ENCODE results near the gene CNFN.

CNFN gene

DNA sequence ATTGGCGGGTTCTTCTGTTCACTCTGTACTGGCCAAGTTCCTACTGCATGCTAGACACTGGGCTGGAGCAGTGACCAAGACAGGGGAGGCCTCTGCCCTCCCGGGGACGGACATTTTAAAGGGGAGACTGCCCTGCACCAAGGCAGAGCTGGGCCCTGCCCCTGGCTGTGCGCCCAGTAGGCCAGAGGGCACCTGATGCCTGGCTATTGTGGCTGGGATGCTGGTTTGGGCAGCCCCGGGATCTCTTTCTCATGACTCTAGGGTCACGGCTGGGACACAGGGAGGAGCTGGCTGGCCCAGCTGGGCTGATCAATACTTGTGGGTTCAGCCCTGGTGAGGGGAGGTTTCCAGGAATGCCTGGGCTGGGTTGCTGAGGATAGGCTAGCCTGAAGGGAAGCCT is 19.4 kb upstream of the CNFN start:
- DNase-seq (ENCODE audit: low spot score): no peak

DNA sequence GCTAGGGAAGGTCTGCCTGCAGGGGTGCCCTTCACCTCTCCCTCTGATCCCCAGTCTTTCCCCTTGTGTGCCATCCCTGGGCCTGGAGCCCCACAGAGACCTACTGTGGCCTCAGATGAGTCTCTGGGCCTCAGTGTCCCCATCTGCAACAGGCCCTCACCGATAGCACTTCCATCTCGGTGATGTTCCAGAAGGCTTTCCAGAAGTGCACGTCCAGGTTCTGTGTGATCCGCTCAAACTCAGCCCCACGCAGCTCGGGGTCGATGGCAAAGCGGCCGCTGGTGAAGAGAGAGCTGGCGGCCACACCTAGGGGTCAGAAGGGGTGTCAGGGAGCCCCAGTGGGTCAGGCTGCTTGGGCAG is 17.7 kb upstream of the CNFN start:
- no peak for DNase-seq (ENCODE audit: low spot score)

DNA sequence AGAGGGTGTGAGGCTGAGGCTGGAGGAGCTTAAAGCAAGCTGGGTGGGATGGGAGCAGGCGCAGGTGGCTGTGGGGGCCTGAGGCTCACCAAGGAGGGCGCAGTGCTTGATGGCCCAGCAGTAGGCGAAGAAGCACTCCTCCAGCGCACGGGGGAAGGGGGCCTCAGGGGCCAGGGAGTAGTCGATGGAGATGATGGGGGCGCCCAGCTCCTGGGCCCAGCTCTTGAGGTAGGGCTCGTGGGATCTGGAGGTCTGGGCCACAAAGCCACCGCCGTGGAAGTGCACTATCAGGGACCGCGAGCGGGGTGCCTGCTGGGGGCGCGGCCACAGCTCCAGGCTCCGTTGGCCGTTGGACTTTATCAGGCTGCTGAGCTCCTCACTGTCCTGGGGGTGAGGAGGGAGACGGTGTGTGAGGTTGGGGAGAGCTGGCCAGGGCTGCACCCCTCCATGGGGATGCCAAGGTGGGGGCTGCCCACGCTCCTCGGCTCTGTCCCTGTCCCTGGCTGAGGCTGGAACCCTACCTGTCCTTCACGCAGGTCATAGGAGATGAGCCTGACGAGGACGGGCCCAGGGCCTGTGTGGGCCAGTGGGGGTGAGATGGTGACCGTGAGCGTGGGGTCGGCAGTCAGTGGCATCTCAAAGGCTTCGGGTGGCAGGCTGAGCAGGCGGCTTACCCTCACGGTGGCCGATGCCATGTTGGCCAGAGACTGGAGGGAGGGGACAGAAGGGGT is 17.2 kb upstream of the CNFN start:
- DNase-seq (ENCODE audit: low spot score): no peak

DNA sequence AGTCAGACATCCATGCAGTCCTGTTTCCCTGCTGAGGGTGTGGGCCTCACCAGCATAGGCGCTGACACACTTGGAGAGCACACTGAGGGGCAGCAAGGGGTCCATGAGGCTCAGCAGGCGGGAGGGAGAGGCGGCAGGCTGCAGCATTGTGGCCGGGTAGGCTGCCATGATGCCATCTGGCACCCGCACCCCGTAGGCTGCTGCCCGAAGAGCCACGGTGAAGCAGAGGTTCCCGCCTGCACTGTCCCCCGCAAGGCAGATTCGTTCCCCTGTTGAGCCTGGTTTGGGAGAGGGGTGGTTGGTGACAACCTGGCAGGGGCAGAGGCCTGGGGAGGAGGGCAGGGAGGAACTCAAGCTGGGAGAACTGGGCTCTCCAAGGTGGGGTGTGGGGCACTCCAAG is 16.0 kb upstream of the CNFN start:
- DNase-seq (ENCODE audit: low spot score): no peak

DNA sequence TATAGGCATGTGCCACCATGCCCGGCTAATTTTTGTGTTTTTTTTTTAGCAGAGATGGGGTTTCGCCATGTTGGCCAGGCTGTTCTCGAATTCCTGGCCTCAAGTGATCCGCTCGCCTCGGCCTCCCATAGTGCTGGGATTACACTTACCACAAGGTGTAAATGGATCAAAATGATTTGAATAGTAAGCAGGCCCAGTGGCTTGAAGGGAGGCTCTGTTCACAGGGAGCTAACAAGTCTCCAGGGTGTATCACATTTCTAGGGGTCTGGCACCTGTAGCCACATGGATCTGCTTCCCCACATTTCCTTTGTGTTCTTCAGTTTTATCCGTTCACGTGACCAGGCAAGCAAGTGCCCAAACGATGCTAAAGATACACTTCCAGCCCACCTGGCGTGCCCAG is 13.5 kb upstream of the CNFN start:
- no peak for DNase-seq (ENCODE audit: low spot score)

DNA sequence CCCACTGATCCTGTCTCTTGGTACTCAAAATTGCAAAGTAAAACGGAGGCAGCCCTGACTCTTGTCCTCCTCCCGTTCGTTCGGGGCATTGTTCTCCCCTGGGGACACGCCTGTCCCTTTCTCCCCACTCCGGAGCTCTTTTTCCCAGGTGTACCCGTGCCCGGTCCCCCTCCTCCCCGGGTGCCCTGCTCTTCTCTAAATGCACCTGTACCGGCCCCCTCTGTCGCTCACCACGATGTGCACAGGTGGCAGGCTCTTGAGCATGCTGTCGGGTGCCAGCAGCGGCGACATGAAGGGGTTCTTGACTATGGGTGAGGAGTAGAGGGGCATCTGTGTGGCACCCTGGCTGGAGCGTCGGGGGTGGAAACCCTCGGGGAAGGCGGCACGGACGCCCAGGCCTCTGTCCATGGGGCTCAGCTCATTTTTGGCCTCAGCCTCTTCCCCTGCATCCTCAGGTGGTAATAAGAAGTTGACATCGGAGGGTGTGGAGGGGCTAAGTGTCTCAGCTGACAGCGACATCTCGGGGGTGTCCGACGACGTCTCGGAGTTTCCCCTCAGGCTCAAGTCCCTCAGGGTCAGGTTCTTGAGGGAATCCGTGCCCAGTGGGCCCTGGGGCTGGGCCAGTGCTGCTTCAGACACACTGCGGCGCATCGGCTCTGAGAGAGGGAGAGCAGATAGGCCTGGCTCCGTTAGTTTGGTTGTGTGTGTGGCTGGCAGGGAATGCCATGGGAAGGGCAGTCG is 12.4 kb upstream of the CNFN start:
- DNase-seq (ENCODE audit: low spot score): no peak

DNA sequence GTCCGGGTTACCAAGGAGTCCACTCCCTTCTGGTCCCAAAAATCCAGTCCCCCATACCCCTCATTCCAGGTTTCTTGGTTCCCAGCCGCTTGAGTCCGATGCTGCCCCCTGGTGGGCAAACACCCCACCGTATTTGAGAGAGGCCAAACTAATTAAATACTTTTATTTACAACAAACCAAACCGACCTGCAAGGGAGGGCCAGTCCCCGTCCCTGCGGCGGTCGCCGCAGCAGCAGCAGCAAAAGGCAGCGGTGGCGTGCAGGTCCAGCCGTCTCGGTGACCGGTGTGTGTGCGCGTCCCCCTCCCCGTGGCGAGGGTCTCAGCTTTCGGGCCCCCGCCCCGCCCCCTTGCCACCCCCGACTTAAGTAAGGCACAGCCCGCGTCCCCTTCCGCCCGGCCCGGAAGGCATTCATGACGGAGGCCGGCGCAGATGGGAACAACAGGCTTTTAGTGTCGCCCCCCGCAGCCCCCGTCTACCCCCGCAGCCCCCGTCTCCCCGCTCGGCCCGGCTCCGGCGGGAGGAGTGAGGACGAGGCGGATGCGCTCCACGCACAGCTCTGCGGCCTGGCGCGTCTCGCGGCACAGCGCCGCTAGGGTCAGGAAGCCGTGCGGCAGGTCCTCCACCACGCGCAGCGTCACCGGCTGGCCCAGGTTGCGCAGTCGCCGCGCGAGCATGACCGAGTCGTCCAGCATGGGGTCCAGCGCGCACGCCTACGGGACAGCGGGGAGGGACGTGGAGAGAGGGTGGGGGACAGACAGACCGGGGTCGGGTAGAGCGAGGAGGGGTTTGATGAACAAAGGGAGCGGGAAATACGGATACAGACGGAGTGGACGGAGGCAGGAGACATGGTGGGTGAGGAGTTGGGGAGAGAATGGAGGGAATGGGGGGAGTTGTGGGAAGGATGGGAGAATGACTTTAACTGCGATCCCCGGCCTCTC is 11.5 kb upstream of the CNFN start:
- peak; percentile 53 for DNase-seq (ENCODE audit: low spot score)

DNA sequence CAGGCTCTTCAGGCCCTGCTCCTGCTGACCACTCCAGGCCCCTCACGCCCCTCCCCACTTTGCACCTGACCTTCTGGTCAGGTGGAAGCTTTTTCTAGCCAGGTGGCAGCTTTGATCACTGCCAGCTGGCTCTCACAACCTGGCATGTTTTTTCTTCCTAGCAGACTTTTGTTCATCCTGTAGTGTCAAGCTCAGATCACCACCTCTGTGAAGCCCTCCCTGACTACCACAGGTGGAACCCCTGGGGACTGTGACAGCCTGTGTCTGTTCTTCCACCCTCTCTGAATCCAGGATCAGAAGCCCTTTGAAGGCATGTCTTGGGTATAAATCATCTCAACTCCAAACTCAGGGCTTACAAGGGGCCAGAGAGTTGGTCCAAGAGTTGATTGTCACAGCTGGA is 10.3 kb upstream of the CNFN start:
- DNase-seq (ENCODE audit: low spot score): no peak

DNA sequence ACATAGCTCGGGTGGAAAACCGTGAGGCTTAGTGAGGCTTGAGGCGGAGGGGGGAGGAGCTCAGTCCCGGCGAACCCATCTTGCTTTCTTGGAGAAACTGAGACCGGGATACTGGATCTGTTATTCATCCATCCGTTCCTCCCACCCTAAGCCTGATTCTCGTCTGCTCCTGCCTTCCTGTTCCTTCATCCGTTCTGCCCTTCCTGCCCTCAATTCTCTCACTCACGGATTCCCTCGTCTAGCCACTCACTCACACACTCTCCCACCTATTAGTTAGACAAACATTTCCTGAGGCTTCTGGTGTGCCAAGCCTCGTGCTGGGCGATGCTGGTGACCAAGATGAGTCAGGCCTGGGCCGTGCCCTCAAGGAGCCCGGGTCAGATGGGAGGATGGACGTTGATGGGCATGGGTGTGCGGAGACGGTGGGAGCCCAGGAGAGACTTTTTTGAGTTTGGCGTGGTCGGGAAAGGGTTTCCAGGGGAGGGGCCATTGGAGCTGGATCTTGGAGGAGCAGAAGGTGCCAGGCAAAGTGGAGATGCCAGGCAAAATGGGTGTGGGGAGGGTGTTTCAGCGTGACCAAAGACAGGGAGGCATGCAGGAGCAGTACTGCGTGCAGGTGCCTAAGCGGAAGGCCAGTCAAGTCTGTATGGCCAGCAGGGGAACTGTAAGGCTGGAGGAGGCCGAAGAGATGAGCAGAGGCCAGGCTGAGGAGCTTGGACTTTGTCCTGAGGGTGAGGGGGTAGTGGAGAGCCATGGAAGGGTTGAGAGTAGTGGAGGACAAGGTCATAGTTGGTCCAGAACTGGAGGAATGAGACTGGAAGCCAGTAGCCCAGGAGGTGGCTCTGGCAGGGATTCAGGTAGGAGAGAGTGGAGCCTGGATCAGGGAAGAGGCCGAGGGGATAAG is 7.4 kb upstream of the CNFN start:
- no peak for DNase-seq (ENCODE audit: low spot score)

DNA sequence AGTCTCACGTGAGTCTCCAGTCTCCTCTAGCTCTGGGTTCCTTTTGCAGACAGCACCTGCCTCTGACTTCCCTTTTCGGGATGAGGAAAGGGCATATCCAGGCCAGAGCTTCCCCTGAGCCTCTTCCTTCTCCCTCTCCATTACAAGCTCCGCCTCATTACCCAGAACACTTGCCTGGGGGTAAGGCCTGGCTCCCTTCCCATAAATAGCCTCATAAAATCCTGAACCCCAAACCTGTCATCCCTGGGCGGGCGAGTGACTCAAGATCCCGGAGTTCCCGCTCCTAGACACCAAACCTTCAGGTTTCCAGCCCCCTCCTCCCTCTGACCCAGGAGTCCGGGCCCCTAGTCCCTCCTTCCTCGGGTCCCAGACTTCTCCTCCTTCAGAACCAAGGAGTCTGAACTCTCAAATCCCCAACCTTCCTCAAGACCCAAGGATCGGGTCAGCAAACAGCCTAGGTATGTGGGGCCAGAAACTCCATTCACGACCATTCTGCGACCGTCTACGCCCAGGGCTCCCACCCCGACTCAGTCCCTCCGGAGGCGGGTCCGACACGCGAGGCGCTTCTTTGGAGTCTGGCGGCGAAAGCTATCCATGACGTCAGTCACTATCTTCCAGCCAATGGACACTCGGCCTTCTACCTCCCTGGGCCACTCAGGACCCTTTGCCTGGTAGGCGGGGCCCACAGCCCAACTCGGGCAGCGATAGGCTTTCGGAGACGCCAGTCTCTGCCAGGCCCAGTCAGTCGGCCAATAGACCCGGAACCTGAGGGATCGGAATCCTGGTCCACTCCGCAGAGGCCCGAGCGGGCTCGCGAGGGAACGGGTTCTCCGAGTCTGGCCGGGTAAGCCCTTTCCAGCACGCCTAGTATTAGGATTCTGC is 6.5 kb upstream of the CNFN start:
- DNase-seq (ENCODE audit: low spot score): peak; percentile 97

DNA sequence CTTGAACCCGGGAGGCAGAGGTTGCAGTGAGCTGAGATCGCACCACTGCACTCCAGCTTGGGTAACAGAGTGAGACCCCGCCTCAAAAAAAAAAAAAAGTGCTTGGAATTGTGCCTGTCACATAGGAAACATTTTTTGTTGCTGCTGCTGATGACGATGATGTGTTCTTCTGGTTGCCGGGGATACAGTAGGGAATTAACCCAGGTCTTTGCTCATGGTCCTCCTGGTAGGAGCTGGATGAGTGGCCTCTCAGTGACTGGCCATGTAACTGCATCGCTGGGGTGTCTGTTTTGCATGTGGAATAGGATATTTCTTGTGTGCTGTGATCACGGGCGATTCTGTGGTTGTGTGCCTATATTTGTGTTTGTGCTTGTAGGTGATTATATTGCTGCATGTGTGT is 4.7 kb upstream of the CNFN start:
- DNase-seq (ENCODE audit: low spot score): no peak

DNA sequence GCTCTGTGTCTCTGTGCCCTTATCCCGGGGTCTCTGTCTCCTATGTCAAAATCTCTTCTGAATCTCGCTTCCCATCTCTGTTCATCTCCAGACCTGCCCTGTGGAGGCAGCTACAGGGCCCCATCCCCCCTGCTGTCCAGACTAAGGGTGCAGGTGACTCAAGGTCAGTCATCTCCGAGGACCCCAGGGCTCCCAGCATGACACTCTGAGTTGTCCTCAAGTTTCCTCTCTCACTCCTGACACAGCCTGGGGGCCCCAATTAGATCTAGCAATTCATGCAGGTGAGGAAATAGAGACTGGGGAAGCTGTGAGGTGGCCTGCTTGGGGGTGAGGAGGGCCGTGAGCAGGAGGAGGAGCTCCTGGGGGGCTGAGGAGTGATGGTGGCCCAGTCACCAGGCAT is 2.1 kb upstream of the CNFN start:
- DNase-seq (ENCODE audit: low spot score): no peak

DNA sequence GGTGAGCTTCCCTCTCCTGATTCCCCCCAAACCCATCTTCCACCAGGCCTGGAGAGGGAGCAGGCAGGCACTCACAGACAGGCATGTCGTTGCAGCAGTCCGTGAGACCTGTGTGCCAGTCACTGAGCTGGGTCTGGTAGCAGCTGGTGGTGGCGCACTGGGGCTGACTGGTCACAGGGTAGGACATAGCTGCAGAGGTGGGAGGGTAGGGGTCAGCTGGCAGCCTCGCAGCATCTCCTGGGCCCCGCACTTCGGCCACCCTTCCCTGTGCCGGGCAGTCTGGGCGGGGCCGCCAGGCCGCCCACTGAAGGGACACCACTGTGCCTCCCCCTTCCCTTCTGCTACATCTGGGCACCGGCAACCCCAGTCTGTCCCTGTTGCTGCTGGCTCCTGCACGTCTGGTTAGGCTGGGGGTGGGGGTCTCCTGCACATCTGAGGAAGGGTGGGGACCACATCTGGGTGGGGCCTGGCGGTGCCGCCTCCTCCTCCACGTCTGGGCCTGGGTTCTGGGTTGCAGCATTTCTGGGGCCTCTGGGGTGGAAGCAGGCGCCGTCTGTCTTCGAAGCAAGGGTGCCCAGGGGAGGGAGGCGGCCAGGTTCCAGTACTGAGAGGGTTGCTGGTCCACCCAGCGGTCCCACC is 1.1 kb downstream of the CNFN start:
- DNase-seq (ENCODE audit: low spot score): no peak

DNA sequence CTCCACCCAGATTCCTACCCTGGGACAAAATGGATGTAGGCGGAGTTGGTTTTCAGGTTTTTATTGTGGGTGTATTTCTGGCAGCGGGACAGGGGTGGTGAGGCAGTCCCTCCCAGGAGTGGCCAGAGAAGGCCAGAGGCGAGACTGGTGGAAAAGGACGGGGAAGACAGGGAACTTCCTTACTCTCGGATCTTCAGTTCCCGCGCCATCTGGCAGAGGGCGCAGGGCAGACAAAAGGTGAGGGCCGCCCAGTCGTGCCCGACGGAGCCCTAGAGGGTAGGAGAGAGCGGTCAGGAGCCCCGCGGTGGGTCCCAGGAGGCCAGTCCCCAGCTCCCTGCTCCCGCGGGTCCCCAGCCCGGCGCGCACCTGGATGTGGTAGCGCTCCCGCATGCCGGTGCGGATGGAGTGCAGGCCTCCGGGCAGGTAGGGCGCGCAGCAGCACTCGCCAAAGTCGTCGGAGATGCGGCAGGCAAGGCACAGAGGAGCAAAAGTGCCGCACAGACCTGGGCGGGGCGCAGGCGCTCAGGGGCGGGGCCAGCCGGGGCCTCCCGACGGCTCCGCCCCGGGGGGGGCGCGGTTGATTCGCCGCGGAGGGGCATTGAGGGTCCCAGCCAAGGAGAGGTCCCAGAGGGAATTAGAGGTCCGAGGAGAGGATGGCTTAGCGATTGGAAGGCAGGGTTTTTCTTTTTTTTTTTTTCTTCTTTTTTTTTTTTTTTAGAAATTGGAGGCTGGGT is 3.0 kb downstream of the CNFN start:
- peak; percentile 91 for DNase-seq (ENCODE audit: low spot score)

DNA sequence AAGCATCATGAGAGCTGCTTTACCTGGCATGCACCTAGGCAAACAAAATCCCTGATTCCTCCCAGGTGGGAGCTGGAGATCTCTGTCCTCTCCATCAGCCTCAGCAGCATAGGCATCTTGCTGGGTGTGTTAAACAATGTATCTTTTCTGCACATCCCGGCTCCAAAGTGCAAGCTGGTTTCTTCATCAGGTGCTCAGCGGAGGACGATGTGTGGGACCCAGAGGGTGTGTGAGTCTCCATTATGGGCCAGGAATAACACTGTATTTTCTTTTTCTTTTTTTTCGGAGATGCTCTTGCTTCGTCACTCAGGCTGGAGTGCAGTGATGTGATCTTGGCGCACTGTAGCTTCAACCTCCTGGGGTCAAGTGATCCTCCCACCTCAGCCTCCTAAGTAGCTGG is 9.9 kb downstream of the CNFN start:
- DNase-seq (ENCODE audit: low spot score): no peak

DNA sequence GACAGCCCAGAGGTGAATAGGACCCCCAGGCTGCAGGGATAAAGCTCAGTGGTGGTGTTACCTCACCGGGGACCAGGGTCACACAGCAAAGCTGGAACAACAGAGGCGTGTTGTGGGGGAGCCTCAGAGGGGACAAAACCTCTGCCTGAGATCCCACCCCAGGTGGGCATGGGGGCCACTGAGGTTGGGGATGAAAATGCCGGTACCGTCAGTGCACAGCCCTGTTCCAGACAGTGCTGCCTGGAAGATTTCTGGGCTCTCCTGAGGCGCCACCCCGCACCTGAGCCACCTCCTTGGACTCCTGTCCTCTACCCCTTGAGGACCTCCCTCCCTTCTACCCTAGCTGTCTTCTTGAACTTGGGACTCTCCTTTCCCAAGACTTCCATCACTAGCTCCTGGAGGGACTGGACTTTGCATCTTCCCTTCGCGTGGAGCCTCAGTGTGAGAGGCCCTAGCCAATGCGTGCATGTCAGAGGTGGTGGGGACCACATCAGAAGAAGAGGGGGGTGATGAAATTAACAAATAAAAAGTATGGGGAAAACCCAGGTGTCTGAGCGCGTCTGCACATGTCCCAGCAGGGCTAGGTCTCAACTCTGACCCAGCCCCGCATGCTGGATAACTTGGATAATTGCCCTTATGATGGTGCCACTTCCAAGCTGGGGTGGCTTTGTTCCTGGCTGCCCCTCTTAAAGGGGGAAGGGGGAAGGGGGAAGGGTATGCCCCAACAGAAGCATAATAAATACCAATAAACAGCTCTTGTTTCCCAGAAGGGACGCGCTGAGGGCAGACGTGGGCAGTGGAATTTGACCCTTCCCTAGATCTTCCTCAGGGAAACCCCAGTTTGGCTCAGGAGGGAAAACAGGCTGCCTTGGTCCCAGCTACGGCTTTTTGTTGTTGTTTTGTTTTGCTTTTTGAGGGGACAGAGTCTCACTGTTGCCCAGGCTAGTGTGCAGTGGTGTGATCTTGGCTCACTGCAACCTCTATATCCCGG is 11.6 kb downstream of the CNFN start:
- DNase-seq (ENCODE audit: low spot score): no peak

DNA sequence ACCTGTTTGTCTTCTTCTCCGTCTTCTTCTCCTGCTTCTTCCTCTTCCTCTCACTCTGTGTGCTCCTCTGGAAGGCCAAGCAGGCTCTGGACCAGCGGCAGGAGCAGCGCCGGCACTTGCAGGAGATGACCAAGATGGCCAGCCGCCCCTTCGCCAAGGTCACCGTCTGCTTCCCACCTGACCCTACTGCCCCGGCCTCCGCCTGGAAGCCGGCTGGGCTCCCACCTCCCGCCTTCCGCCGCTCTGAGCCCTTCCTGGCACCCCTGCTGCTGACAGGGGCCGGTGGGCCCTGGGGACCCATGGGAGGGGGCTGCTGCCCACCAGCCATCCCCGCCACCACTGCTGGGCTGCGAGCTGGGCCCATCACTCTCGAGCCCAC is 13.9 kb downstream of the CNFN start:
- no peak for DNase-seq (ENCODE audit: low spot score)

DNA sequence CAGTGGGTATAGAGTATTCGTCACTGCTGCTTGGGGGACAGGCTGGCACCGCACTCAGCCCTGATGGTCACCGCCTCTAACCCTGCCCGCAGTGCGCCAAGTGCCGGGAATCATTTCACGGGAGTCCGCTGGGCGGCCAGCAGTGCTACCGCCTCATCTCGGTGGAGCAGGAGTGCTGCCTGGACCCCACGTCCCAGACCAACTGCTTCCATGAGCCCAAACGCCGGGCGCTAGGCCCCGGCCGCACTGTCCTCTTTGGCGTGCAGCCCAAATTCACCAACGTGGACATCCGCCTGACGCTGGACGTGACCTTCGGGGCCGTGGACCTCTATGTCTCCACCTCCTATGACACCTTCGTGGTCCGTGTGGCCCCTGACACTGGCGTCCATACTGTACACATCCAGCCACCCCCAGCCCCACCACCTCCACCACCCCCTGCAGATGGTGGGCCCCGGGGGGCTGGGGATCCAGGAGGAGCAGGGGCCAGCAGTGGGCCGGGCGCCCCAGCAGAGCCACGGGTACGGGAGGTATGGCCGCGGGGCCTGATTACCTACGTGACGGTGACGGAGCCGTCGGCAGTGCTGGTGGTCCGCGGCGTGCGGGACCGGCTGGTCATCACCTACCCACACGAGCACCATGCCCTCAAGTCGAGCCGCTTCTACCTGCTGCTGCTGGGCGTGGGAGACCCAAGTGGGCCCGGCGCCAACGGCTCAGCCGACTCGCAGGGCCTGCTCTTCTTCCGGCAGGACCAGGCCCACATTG is 14.5 kb downstream of the CNFN start:
- DNase-seq (ENCODE audit: low spot score): no peak

Data from LoVo (cell line).